Measurements from ENCODE around the gene EFCAB10. TPM values are rescaled to one million over a fixed set of nuclear protein-coding genes. Genes with fewer than 3 reads are reported as not detected.

The EFCAB10 gene
- total RNA-seq, 1 experiment from 2014 or later, result 3.0 TPM

DNA sequence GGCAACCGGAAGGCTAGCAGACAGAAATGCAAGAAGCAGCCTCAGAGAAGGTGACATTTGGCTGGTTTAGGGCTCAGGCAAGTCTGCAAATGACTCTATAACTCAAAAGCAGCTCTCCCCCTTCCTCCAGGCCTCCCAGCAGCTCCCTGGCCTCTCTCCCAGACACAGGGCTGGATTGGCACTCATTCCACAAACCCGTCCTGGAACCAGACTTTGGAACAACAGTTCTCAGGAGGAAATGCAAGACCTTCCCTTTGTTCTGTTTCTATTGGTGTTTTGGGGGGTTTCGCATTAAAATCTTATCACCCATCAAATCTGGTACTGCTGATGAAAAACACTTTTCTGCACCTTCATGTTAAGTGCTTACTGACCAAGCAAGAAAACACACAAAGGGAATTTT is 40.3 kb upstream of the EFCAB10 start:
- ATAC-seq (no peak), DNase-seq (ENCODE audit: low spot score) (no peak)
- Mint-ChIP-seq H3K27me3 (ENCODE audit: low read depth) (0 out of 2 replicates have a peak, but pooled peaks cover 3% of the 10 kb centered on the region), H3K27ac (peak overlapping the region; percentile 50), H3K9me3 (peaks cover 12% of the 10 kb centered on the region), H3K4me1 (peaks cover 16% of the 10 kb centered on the region), H3K4me3 (no peak overlapping the region), H3K36me3 (peaks cover 81% of the 10 kb centered on the region)
- CTCF ChIA-PET, result no interaction called here
- TF ChIP-seq, protein P1, sequence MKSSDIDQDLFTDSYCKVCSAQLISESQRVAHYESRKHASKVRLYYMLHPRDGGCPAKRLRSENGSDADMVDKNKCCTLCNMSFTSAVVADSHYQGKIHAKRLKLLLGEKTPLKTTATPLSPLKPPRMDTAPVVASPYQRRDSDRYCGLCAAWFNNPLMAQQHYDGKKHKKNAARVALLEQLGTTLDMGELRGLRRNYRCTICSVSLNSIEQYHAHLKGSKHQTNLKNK (CRISPR knock-in tag; IDR thresholded peaks at IDR 0.05), result no peak
- TF ChIP-seq, protein P2, sequence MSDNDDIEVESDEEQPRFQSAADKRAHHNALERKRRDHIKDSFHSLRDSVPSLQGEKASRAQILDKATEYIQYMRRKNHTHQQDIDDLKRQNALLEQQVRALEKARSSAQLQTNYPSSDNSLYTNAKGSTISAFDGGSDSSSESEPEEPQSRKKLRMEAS (CRISPR knock-in tag; IDR thresholded peaks at IDR 0.05), result no peak
- no peak for TF ChIP-seq ESRRA (CRISPR knock-in tag; IDR thresholded peaks at IDR 0.05; ENCODE audit: borderline replicate concordance)
- TF ChIP-seq JUN (CRISPR knock-in tag; IDR thresholded peaks at IDR 0.05), result no peak
- TF ChIP-seq, protein P3, sequence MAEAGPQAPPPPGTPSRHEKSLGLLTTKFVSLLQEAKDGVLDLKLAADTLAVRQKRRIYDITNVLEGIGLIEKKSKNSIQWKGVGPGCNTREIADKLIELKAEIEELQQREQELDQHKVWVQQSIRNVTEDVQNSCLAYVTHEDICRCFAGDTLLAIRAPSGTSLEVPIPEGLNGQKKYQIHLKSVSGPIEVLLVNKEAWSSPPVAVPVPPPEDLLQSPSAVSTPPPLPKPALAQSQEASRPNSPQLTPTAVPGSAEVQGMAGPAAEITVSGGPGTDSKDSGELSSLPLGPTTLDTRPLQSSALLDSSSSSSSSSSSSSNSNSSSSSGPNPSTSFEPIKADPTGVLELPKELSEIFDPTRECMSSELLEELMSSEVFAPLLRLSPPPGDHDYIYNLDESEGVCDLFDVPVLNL (CRISPR knock-in tag; IDR thresholded peaks at IDR 0.05; ENCODE audit: borderline replicate concordance, low read depth), result no peak
- no peak for TF ChIP-seq ZNF671 (CRISPR knock-in tag; IDR thresholded peaks at IDR 0.05)
- POLR2A ChIA-PET, result interaction anchor here (0.6 kb wide), 1 partner anchor 19 kb away, joined by 3 read pairs; no protein-coding TSS in a partner anchor

DNA sequence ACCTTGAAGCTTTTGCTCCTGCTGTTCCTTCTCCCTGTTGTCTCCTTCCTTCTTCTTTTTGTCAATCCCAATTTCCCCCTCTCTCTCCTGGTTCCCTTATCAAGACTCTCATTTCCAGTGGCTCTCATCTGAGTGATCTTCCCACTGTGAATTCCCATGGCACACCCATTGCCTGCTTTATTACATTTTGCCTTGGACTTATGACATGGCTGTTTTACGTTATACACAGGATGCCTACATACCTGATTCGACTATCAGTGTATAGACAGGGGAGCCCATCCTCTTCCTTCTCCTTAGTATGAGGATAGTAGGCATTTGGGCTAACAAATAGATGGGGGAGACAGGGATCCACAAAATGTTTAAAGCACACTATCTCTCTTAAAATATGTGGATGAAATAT is 39.9 kb upstream of the EFCAB10 start:
- ChIA-PET CTCF (no interaction called here), POLR2A (no interaction called here)
- H3K4me1 Mint-ChIP-seq, result peaks cover 16% of the 10 kb centered on the region
- H3K9me3 Mint-ChIP-seq, result peaks cover 8% of the 10 kb centered on the region
- no peak overlapping the region for H3K4me3 Mint-ChIP-seq
- H3K27ac Mint-ChIP-seq, result peak overlapping the region; percentile 50
- peaks cover 81% of the 10 kb centered on the region for H3K36me3 Mint-ChIP-seq
- TF ChIP-seq ATF1 (CRISPR knock-in tag; IDR thresholded peaks at IDR 0.05), result no peak
- DNase-seq (ENCODE audit: low spot score) (no peak), ATAC-seq (no peak)
- 0 out of 2 replicates have a peak, but pooled peaks cover 3% of the 10 kb centered on the region for H3K27me3 Mint-ChIP-seq (ENCODE audit: low read depth)

DNA sequence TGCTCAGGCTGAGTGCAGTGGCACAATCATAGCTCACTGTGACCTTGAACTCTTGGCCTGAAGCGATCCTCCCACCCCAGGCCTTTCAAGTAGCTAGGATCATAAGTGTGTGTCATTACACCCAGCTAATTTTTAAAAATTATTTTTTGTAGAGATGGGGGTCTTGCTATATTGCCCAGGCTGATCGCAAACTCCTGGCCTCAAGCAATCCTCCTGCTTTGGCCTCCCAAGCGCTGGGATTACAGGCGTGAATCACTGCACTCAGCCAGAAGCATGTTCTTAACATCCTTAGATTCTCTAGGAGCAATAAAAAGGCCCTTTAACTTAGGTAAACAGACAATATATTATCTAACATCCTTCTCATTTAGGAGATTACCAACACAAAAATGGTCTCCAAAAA is 38.3 kb upstream of the EFCAB10 start:
- no peak for DNase-seq (ENCODE audit: low spot score)
- POLR2A ChIA-PET, result no interaction called here
- TF ChIP-seq, protein P4, sequence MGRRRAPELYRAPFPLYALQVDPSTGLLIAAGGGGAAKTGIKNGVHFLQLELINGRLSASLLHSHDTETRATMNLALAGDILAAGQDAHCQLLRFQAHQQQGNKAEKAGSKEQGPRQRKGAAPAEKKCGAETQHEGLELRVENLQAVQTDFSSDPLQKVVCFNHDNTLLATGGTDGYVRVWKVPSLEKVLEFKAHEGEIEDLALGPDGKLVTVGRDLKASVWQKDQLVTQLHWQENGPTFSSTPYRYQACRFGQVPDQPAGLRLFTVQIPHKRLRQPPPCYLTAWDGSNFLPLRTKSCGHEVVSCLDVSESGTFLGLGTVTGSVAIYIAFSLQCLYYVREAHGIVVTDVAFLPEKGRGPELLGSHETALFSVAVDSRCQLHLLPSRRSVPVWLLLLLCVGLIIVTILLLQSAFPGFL (CRISPR knock-in tag; IDR thresholded peaks at IDR 0.05; ENCODE audit: borderline replicate concordance), result no peak
- TF ChIP-seq ZNF121 (CRISPR knock-in tag; IDR thresholded peaks at IDR 0.05), result peak; percentile 59; the same call in 1 of the 2 replicates
- no peak for TF ChIP-seq ZNF317 (CRISPR knock-in tag; IDR thresholded peaks at IDR 0.05; ENCODE audit: borderline replicate concordance, low read depth)
- Mint-ChIP-seq H3K4me1 (peaks cover 16% of the 10 kb centered on the region), H3K9me3 (no peaks in the 10 kb centered on the region), H3K36me3 (peaks cover 75% of the 10 kb centered on the region), H3K27me3 (ENCODE audit: low read depth) (no peaks in the 10 kb centered on the region), H3K4me3 (no peak overlapping the region), H3K27ac (no peak overlapping the region)
- CTCF ChIA-PET, result no interaction called here
- no peak for ATAC-seq

DNA sequence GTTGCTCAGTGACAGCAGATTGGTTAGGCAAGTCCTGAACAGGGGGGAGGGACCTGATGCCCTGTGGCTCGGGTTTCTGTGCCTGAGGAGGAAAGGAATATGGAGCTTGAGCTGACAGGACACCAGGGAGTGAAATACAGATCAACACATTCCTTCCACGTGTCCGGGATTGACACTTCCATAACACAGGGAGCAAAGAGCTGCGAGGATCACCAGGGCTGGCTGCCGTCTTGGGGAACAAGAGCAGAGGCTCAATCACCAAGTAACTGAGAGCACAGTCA is 36.7 kb upstream of the EFCAB10 start:
- Mint-ChIP-seq H3K27ac (no peak overlapping the region; the same call in 1 of the 2 replicates), H3K9me3 (no peaks in the 10 kb centered on the region), H3K36me3 (peaks cover 73% of the 10 kb centered on the region), H3K27me3 (ENCODE audit: low read depth) (no peaks in the 10 kb centered on the region), H3K4me3 (no peak overlapping the region), H3K4me1 (peaks cover 16% of the 10 kb centered on the region)
- POLR2A ChIA-PET, result no interaction called here
- CTCF ChIA-PET, result no interaction called here
- no peak for DNase-seq (ENCODE audit: low spot score)
- TF ChIP-seq, protein P5, sequence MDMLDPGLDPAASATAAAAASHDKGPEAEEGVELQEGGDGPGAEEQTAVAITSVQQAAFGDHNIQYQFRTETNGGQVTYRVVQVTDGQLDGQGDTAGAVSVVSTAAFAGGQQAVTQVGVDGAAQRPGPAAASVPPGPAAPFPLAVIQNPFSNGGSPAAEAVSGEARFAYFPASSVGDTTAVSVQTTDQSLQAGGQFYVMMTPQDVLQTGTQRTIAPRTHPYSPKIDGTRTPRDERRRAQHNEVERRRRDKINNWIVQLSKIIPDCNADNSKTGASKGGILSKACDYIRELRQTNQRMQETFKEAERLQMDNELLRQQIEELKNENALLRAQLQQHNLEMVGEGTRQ (CRISPR knock-in tag; IDR thresholded peaks at IDR 0.05), result no peak
- TF ChIP-seq TEAD4 (CRISPR knock-in tag; IDR thresholded peaks at IDR 0.05) (no peak), IRF2 (CRISPR knock-in tag; IDR thresholded peaks at IDR 0.05; ENCODE audit: borderline replicate concordance, low read depth) (no peak)
- TF ChIP-seq, protein P6, sequence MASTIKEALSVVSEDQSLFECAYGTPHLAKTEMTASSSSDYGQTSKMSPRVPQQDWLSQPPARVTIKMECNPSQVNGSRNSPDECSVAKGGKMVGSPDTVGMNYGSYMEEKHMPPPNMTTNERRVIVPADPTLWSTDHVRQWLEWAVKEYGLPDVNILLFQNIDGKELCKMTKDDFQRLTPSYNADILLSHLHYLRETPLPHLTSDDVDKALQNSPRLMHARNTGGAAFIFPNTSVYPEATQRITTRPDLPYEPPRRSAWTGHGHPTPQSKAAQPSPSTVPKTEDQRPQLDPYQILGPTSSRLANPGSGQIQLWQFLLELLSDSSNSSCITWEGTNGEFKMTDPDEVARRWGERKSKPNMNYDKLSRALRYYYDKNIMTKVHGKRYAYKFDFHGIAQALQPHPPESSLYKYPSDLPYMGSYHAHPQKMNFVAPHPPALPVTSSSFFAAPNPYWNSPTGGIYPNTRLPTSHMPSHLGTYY (CRISPR knock-in tag; IDR thresholded peaks at IDR 0.05), result no peak
- ATAC-seq, result no peak

All from WTC11 (cell line).